T-helper 17 cell (primary cell): Measurements from ENCODE around the gene TRPV4. TPM values are rescaled to one million over a fixed set of nuclear protein-coding genes. Genes with fewer than 3 reads are reported as not detected.

ENCODE experiments used
- ATAC-seq: fragments of 150-1000 bp; cut with Tn5 transposase; 2 replicates; pipeline ENCODE4 v1.10.0; 2021; ENCODE audit warnings: mild to moderate bottlenecking, moderate library complexity
- DNase-seq, 3 donors: peaks; one replicate each; pipeline versions ENCODE4 v3.0.0 to v3.0.0-alpha.2; 2020 to 2021
- H3K9me3 ChIP-seq: one replicate; pipeline ENCODE4 v1.7.0; 2013; ENCODE audit warnings: low read length, mild to moderate bottlenecking; ENCODE audit not compliant: control insufficient read depth, poor library complexity, severe bottlenecking
- H3K27ac Mint-ChIP-seq: one replicate; pipeline ENCODE4 v1.8.0; 2022; ENCODE audit warnings: mild to moderate bottlenecking, moderate library complexity, mixed read lengths
- H3K27me3 Mint-ChIP-seq: one replicate; pipeline ENCODE4 v1.8.0; 2022; ENCODE audit warnings: mixed read lengths
- H3K36me3 Mint-ChIP-seq: one replicate; pipeline ENCODE4 v1.8.0; 2022; ENCODE audit warnings: low read depth, mixed read lengths
- H3K4me1 Mint-ChIP-seq: one replicate; pipeline ENCODE4 v1.8.0; 2022; ENCODE audit warnings: mild to moderate bottlenecking, mixed read lengths
- H3K4me3 Mint-ChIP-seq: one replicate; pipeline ENCODE4 v1.8.0; 2022; ENCODE audit warnings: mild to moderate bottlenecking, moderate library complexity, mixed read lengths
- total RNA-seq, 4 donors: library from RNA in 2 of 4; stranded (reverse) in 2 of 4; gene quantifications; one replicate each; pipeline ENCODE4 v1.2.3 and lab custom pipeline; 2022 to 2026

Gene TRPV4
- total RNA-seq, 2 donors from 2014 or later, result not detected

GRCh38 chr12:109744986-109745942 lies 87.9 kb downstream of the TRPV4 start:
- no peak for DNase-seq
- no peak for ATAC-seq
- Mint-ChIP-seq H3K4me1 (no peaks in the 10 kb centered on the region), H3K36me3 (peaks cover 3% of the 10 kb centered on the region), H3K27ac (peak overlapping the region; percentile 21), H3K4me3 (no peak overlapping the region), H3K27me3 (peaks cover 9% of the 10 kb centered on the region)
- H3K9me3 ChIP-seq, result no peaks in the 10 kb centered on the region

- Mint-ChIP-seq H3K27ac (no peak overlapping the region), H3K27me3 (peaks cover 7% of the 10 kb centered on the region), H3K4me3 (no peak overlapping the region), H3K36me3 (peaks cover 3% of the 10 kb centered on the region), H3K4me1 (no peaks in the 10 kb centered on the region)
- ATAC-seq, result no peak
- H3K9me3 ChIP-seq, result no peaks in the 10 kb centered on the region
- DNase-seq, result peak in 1 of 3 donors; percentile 7
Measured at GRCh38 chr12:109744026-109744425, 89.2 kb downstream of the TRPV4 start.

- H3K27ac Mint-ChIP-seq, result no peak overlapping the region
- H3K27me3 Mint-ChIP-seq, result peaks cover 7% of the 10 kb centered on the region
- peaks cover 3% of the 10 kb centered on the region for H3K36me3 Mint-ChIP-seq
- ATAC-seq (no peak), DNase-seq (peak in 1 of 3 donors; percentile 7)
- H3K4me3 Mint-ChIP-seq, result no peak overlapping the region
- no peaks in the 10 kb centered on the region for H3K9me3 ChIP-seq
- no peaks in the 10 kb centered on the region for H3K4me1 Mint-ChIP-seq
Measured at GRCh38 chr12:109743076-109743910, 89.9 kb downstream of the TRPV4 start.

- no peaks in the 10 kb centered on the region for H3K4me1 Mint-ChIP-seq
Measured at GRCh38 chr12:109741970-109742703, 91.1 kb downstream of the TRPV4 start.

GRCh38 chr12:109741286-109741969 lies 91.8 kb downstream of the TRPV4 start:
- Mint-ChIP-seq H3K4me3 (no peak overlapping the region), H3K4me1 (no peaks in the 10 kb centered on the region), H3K27ac (no peak overlapping the region), H3K36me3 (peaks cover 3% of the 10 kb centered on the region), H3K27me3 (peaks cover 15% of the 10 kb centered on the region)
- peak; percentile 2 to 4 (median 2) for DNase-seq
- no peak for ATAC-seq
- no peaks in the 10 kb centered on the region for H3K9me3 ChIP-seq

More at GRCh38 chr12:109741970-109742703, 91.1 kb downstream of the TRPV4 start:
- Mint-ChIP-seq H3K27ac (no peak overlapping the region), H3K4me3 (no peak overlapping the region), H3K27me3 (peaks cover 8% of the 10 kb centered on the region), H3K36me3 (peaks cover 3% of the 10 kb centered on the region)
- ATAC-seq (no peak), DNase-seq (peak in 2 of 3 donors; percentile 1)
- no peaks in the 10 kb centered on the region for H3K9me3 ChIP-seq

GRCh38 chr12:109740694-109741245 lies 92.4 kb downstream of the TRPV4 start:
- Mint-ChIP-seq H3K4me1 (no peaks in the 10 kb centered on the region), H3K36me3 (peaks cover 3% of the 10 kb centered on the region), H3K27me3 (peaks cover 18% of the 10 kb centered on the region), H3K27ac (no peak overlapping the region), H3K4me3 (no peak overlapping the region)
- peak; percentile 2 to 3 (median 2) for DNase-seq
- no peak for ATAC-seq
- no peaks in the 10 kb centered on the region for H3K9me3 ChIP-seq

GRCh38 chr12:109739747-109740693 lies 93.2 kb downstream of the TRPV4 start:
- Mint-ChIP-seq H3K27me3 (peaks cover 26% of the 10 kb centered on the region), H3K27ac (no peak overlapping the region), H3K4me1 (no peaks in the 10 kb centered on the region), H3K36me3 (peaks cover 5% of the 10 kb centered on the region), H3K4me3 (no peak overlapping the region)
- no peak for ATAC-seq
- no peaks in the 10 kb centered on the region for H3K9me3 ChIP-seq
- peak; percentile 3 to 5 (median 4) for DNase-seq

- no peak overlapping the region for H3K4me3 Mint-ChIP-seq
- DNase-seq, result peak in 2 of 3 donors; percentile 0 to 1
Measured at GRCh38 chr12:109738878-109739665, 94.1 kb downstream of the TRPV4 start.

GRCh38 chr12:109738209-109738608 lies 95.0 kb downstream of the TRPV4 start:
- no peak overlapping the region for H3K27ac Mint-ChIP-seq
- DNase-seq (peak; percentile 1 to 3 (median 1)), ATAC-seq (no peak)
- H3K27me3 Mint-ChIP-seq, result peaks cover 41% of the 10 kb centered on the region
- no peaks in the 10 kb centered on the region for H3K4me1 Mint-ChIP-seq
- no peaks in the 10 kb centered on the region for H3K9me3 ChIP-seq
- H3K4me3 Mint-ChIP-seq, result no peak overlapping the region
- H3K36me3 Mint-ChIP-seq, result peaks cover 5% of the 10 kb centered on the region

More at GRCh38 chr12:109738878-109739665, 94.1 kb downstream of the TRPV4 start:
- no peak overlapping the region for H3K27ac Mint-ChIP-seq
- peaks cover 5% of the 10 kb centered on the region for H3K36me3 Mint-ChIP-seq
- H3K27me3 Mint-ChIP-seq, result peaks cover 35% of the 10 kb centered on the region
- H3K4me1 Mint-ChIP-seq, result no peaks in the 10 kb centered on the region
- no peak for ATAC-seq
- H3K9me3 ChIP-seq, result no peaks in the 10 kb centered on the region

GRCh38 chr12:109737631-109738030 lies 95.6 kb downstream of the TRPV4 start:
- H3K9me3 ChIP-seq, result no peaks in the 10 kb centered on the region
- no peak for DNase-seq
- H3K4me3 Mint-ChIP-seq, result no peak overlapping the region
- no peak for ATAC-seq
- no peak overlapping the region for H3K27ac Mint-ChIP-seq
- H3K27me3 Mint-ChIP-seq, result peaks cover 46% of the 10 kb centered on the region
- H3K4me1 Mint-ChIP-seq, result no peaks in the 10 kb centered on the region
- peaks cover 9% of the 10 kb centered on the region for H3K36me3 Mint-ChIP-seq

GRCh38 chr12:109737126-109737525 lies 96.1 kb downstream of the TRPV4 start:
- no peaks in the 10 kb centered on the region for H3K9me3 ChIP-seq
- Mint-ChIP-seq H3K4me1 (no peaks in the 10 kb centered on the region), H3K36me3 (peaks cover 9% of the 10 kb centered on the region), H3K27ac (no peak overlapping the region), H3K27me3 (peaks cover 48% of the 10 kb centered on the region), H3K4me3 (no peak overlapping the region)
- DNase-seq, result no peak
- no peak for ATAC-seq
